GM20000 (cell line): ENCODE results near the gene CCBE1.

Source experiments
- DNase-seq: peaks from one replicate; pipeline ENCODE4 v3.0.0; 2012; ENCODE audit warnings: low spot score
- CTCF ChIP-seq: IDR thresholded peaks from 2 replicates; pipeline ENCODE4 v1.5.1; 2012; ENCODE audit warnings: mild to moderate bottlenecking, control low read depth; ENCODE audit errors: extremely low read depth, missing control alignments

Gene CCBE1

GRCh38 chr18:59579509-59579908 lies 117.7 kb downstream of the CCBE1 start:
- TF ChIP-seq CTCF = no peak

GRCh38 chr18:59577386-59577655 lies 119.9 kb downstream of the CCBE1 start:
- DNase-seq = no peak
- TF ChIP-seq CTCF = no peak

More at GRCh38 chr18:59579509-59579908, 117.7 kb downstream of the CCBE1 start:
- DNase-seq = no peak

- no peak for TF ChIP-seq CTCF
- DNase-seq = no peak
Measured at GRCh38 chr18:59576541-59577385, 120.5 kb downstream of the CCBE1 start.

- no peak for TF ChIP-seq CTCF
- no peak for DNase-seq
Measured at GRCh38 chr18:59575995-59576394, 121.2 kb downstream of the CCBE1 start.

- no peak for DNase-seq
- TF ChIP-seq CTCF = no peak
Measured at GRCh38 chr18:59573962-59574361, 123.3 kb downstream of the CCBE1 start.

GRCh38 chr18:59571902-59572301 lies 125.3 kb downstream of the CCBE1 start:
- TF ChIP-seq CTCF = no peak

GRCh38 chr18:59570796-59571195 lies 126.4 kb downstream of the CCBE1 start:
- TF ChIP-seq CTCF = no peak
- no peak for DNase-seq

More at GRCh38 chr18:59571902-59572301, 125.3 kb downstream of the CCBE1 start:
- no peak for DNase-seq
